ENCODE results near the gene BCLAF1. TPM values are rescaled to one million over a fixed set of nuclear protein-coding genes. Genes with fewer than 3 reads are reported as not detected.

BCLAF1 gene
- total and polyA plus RNA-seq, 2 donors (not counting 1 experiment from before 2014, with no cell fraction given), result 39.3 to 268 TPM

- Histone ChIP-seq H3K27me3 (replicated peaks in 1 of 4; ENCODE audit: control extremely low read depth in 1 of 4, control insufficient read depth in 3 of 4, insufficient read depth in 4 of 4, low read length in 3 of 4) (no peaks in the 10 kb centered on the region), H3K9ac (ENCODE audit: low read length) (no peak overlapping the region), H3K4me1 (ENCODE audit: control insufficient read depth in 2 of 2, insufficient read depth in 2 of 2, low read length in 2 of 2) (no peaks in the 10 kb centered on the region), H4K20me1 (ENCODE audit: control insufficient read depth, insufficient read depth, low read length, poor library complexity, severe bottlenecking) (no peaks in the 10 kb centered on the region), H2AFZ (ENCODE audit: insufficient read depth, low read depth, low read length, poor library complexity, severe bottlenecking) (no peak overlapping the region), H3K4me3 (ENCODE audit: control extremely low read depth in 1 of 5, extremely low read depth in 1 of 5, insufficient read depth in 1 of 5, low read depth in 2 of 5, low read length in 4 of 5) (no peak overlapping the region), H3K9me3 (ENCODE audit: control extremely low read depth in 1 of 3, control insufficient read depth in 2 of 3, insufficient read depth in 1 of 3, low read length in 2 of 3) (no peaks in the 10 kb centered on the region), H3K79me2 (ENCODE audit: control insufficient read depth, insufficient read depth, low read length) (no peaks in the 10 kb centered on the region), H3K36me3 (replicated peaks in 1 of 2; ENCODE audit: control extremely low read depth in 1 of 2, control insufficient read depth in 1 of 2, extremely low read depth in 1 of 2, insufficient read depth in 2 of 2, low read length in 1 of 2) (no peaks in the 10 kb centered on the region), H3K27ac (ENCODE audit: low read length in 2 of 2) (no peak overlapping the region), H3K4me2 (replicated peaks; ENCODE audit: low read depth, low read length, poor library complexity, severe bottlenecking) (no peak overlapping the region)
- ChIA-PET POLR2A (no interaction called here), CTCF (interaction anchor here (0.6 to 1.4 kb wide), 2 partner anchors 21 to 1663 kb away, joined by 4 to 6 read pairs; no protein-coding TSS in a partner anchor)
- TF ChIP-seq CTCF (IDR thresholded peaks at IDR 0.05) (no peak), EZH2 (IDR thresholded peaks at IDR 0.05; ENCODE audit: borderline replicate concordance, insufficient read depth, low read depth, low read length, poor library complexity, severe bottlenecking) (no peak)
- Mint-ChIP-seq H3K27me3 (no peaks in the 10 kb centered on the region), H3K27ac (no peak overlapping the region), H3K4me1 (no peaks in the 10 kb centered on the region), H3K9me3 (ENCODE audit: insufficient read depth) (no peaks in the 10 kb centered on the region), H3K4me3 (no peak overlapping the region)
- intact Hi-C loops (cut with micrococcal nuclease), result no loop called here
- ATAC-seq (ENCODE audit: low read depth) (no peak), DNase-seq (no peak)
- WGBS (ENCODE audit: insufficient coverage), result 100% methylated on average over 1 of the region's 4 CpGs
These were observed 48.8 kb upstream of the BCLAF1 start for GRCh38 chr6:136338486-136338885.

GRCh38 chr6:136337606-136338005, 48.0 kb upstream of the BCLAF1 start:
- H3K36me3 ChIP-seq (replicated peaks in 1 of 2; ENCODE audit: control extremely low read depth in 1 of 2, control insufficient read depth in 1 of 2, extremely low read depth in 1 of 2, insufficient read depth in 2 of 2, low read length in 1 of 2), result no peaks in the 10 kb centered on the region
- H3K27ac ChIP-seq (ENCODE audit: low read length in 2 of 2), result no peak overlapping the region
- no peak overlapping the region for H3K4me3 Mint-ChIP-seq
- H3K9ac ChIP-seq (ENCODE audit: low read length), result no peak overlapping the region
- DNase-seq (no peak), ATAC-seq (ENCODE audit: low read depth) (no peak)
- H3K9me3 Mint-ChIP-seq (ENCODE audit: insufficient read depth), result no peaks in the 10 kb centered on the region
- H4K20me1 ChIP-seq (ENCODE audit: control insufficient read depth, insufficient read depth, low read length, poor library complexity, severe bottlenecking), result no peaks in the 10 kb centered on the region
- no peaks in the 10 kb centered on the region for H3K4me1 ChIP-seq (ENCODE audit: control insufficient read depth in 2 of 2, insufficient read depth in 2 of 2, low read length in 2 of 2)
- ChIA-PET CTCF (interaction anchor here (1.4 to 1.7 kb wide), 2 partner anchors 12 to 20 kb away, joined by 4 to 5 read pairs; no protein-coding TSS in a partner anchor), POLR2A (no interaction called here)
- no peak overlapping the region for H3K4me3 ChIP-seq (ENCODE audit: control extremely low read depth in 1 of 5, extremely low read depth in 1 of 5, insufficient read depth in 1 of 5, low read depth in 2 of 5, low read length in 4 of 5)
- no peak for TF ChIP-seq CTCF (IDR thresholded peaks at IDR 0.05)
- no peak for TF ChIP-seq EZH2 (IDR thresholded peaks at IDR 0.05; ENCODE audit: borderline replicate concordance, insufficient read depth, low read depth, low read length, poor library complexity, severe bottlenecking)
- no peaks in the 10 kb centered on the region for H3K79me2 ChIP-seq (ENCODE audit: control insufficient read depth, insufficient read depth, low read length)
- intact Hi-C loops (cut with micrococcal nuclease), result no loop called here
- no peak overlapping the region for H3K4me2 ChIP-seq (replicated peaks; ENCODE audit: low read depth, low read length, poor library complexity, severe bottlenecking)
- WGBS (ENCODE audit: insufficient coverage), result 92% methylated on average over 2 of the region's 3 CpGs
- no peak overlapping the region for H2AFZ ChIP-seq (ENCODE audit: insufficient read depth, low read depth, low read length, poor library complexity, severe bottlenecking)
- no peaks in the 10 kb centered on the region for H3K9me3 ChIP-seq (ENCODE audit: control extremely low read depth in 1 of 3, control insufficient read depth in 2 of 3, insufficient read depth in 1 of 3, low read length in 2 of 3)
- H3K4me1 Mint-ChIP-seq, result no peaks in the 10 kb centered on the region
- H3K27me3 ChIP-seq (replicated peaks in 1 of 4; ENCODE audit: control extremely low read depth in 1 of 4, control insufficient read depth in 3 of 4, insufficient read depth in 4 of 4, low read length in 3 of 4), result peaks cover 0 to 4% (median 1%) of the 10 kb centered on the region in 4 experiments
- H3K27me3 Mint-ChIP-seq, result no peaks in the 10 kb centered on the region
- H3K27ac Mint-ChIP-seq, result no peak overlapping the region
